Measurements from ENCODE around the gene MINK1.
"Not testable (repeated sequence)": the region's sequence is repeated elsewhere in the genome, so short reads cannot be mapped to it uniquely, and the experiment has no call there.

Gene MINK1

DNA sequence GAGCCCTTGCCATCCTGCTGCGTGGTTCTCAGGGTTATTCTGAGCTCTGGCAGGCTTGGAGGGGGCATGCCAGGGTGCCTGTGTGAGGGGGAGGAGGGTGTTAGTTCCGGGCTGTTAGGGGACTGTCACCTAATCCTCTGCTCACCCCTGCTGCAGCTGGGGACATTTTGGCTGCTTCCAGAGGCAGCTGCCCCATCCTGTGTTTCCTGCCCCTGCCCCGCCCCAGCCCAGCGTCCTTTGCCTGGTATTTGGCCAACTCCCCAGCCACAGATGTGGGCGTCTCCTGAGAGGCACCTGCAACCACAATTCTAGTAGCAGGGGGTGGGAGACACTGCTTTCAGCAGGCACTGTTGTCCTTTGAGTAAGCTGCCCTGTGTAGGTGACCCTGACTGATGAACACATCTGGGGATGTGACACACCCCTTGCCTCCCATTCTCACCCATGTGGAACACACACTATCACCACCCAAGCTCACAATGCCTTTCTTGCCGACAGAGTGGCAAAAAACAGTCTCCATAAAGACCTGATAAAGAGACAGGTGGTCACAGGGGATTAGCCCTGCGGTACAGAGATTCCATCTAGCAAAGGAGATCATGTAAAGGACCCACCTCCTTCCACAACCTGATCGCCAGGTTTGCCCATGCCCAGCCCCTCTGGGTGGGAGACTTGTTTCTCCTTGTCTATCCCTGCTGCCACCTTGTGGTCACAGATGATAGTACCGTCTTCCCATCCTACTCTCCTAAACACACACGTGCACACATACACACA lies 70.1 kb downstream of the MINK1 start, which contains the start of gene CHRNE:
Gene CHRNE, minus strand, starts transcription at position 48 of the 768 bp plus-strand sequence. Its CDS starts 35 bp downstream, at position 13.
- POLR2A ChIA-PET, result no interaction called here
- peak; percentile 72 for TF ChIP-seq CTCF (IDR thresholded peaks at IDR 0.05; ENCODE audit: control extremely low read depth, extremely low read depth, low read depth, missing control alignments)
- DNase-seq (ENCODE audit: extremely low spot score), result peak; percentile 61
- CTCF ChIA-PET, result interaction anchor here (0.7 to 3.0 kb wide), 18 partner anchors 10 to 349 kb away, joined by 3 to 9 read pairs (median 4); partner anchors contain the start of genes GLTPD2, MYBBP1A and SPAG7

DNA sequence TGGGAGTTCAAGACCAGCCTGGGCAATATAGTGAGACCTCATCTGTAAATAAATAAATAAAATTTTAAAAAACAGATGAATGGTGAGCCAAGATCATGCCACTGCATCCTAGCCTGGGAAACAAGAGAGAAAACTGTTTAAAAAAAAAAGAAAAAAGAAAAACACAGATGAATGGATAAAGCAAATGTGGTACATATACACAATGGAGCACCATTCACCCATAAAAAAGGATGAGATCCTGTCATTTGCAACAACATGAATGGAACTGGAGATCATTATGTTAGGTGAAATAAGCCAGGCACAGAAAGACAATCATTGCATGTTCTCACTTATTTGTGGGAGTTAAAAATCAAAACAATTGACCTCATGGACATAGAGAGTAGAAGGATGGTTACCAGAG lies 73.5 kb downstream of the MINK1 start:
- CTCF ChIA-PET, result interaction anchor here (1.0 to 1.4 kb wide), 2 partner anchors 50 to 155 kb away, joined by 3 to 4 read pairs; no protein-coding TSS in a partner anchor
- DNase-seq (ENCODE audit: extremely low spot score); POLR2A ChIA-PET: not testable (repeated sequence)

- POLR2A ChIA-PET, result interaction anchor here (0.6 kb wide), 1 partner anchor 97 kb away, joined by 3 read pairs; no protein-coding TSS in a partner anchor
- TF ChIP-seq CTCF (IDR thresholded peaks at IDR 0.05; ENCODE audit: control extremely low read depth, extremely low read depth, low read depth, missing control alignments), result no peak
- DNase-seq (ENCODE audit: extremely low spot score), result no peak
- CTCF ChIA-PET, result interaction anchor here (0.6 to 2.6 kb wide), 35 partner anchors 9 to 531 kb away, joined by 3 to 30 read pairs (median 5); partner anchors contain the start of genes ARRB2, C17orf107, C1QBP and GLTPD2
Observed at GRCh38 chr17:4908301-4908700, 75.2 kb downstream of the MINK1 start.

DNA sequence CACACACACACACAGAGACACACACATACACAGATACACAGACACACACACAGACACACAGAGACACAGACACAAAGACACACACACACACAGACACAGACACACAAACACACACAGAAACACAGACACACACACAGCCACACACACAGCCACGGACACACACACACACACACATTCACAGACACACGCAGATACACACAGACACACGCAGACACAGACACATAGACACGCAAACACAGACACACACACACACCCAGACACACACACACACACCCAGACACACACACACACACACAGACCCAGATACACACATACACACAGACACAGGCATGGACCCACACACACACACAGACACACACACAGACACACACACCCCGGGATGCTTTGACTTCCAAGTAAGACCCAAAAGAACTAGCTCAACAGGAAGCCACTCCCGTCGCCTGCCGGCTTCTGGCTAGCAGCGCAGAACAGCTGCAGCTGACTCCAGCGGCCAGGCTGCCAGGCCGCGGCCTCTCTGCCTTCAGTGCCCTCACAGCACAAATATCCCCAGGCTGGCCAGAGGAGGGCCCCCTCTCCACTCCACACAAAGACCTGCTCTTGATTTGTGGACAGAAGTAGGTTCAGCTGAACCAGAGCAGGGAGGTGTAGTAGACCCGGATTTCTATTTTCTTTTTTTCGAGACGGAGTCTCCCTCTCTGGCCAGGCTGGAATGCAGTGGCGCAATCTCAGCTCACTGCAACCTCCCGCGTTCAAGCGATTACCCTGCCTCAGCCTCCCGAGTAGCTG lies 75.8 kb downstream of the MINK1 start:
- POLR2A ChIA-PET, result interaction anchor here (0.6 to 1.0 kb wide), 2 partner anchors 31 to 96 kb away, joined by 3 to 5 read pairs; partner anchors contain the start of genes RNF167 and SLC25A11
- CTCF ChIA-PET, result interaction anchor here (0.6 to 2.6 kb wide), 41 partner anchors 9 to 530 kb away, joined by 3 to 30 read pairs (median 4); partner anchors contain the start of genes ARRB2, C17orf107, C1QBP and GLTPD2
- peak; percentile 87 for DNase-seq (ENCODE audit: extremely low spot score)
- TF ChIP-seq CTCF (IDR thresholded peaks at IDR 0.05; ENCODE audit: control extremely low read depth, extremely low read depth, low read depth, missing control alignments), result peak; percentile 81

GRCh38 chr17:4913994-4914393 lies 80.9 kb downstream of the MINK1 start:
- ChIA-PET POLR2A (no interaction called here), CTCF (interaction anchor here (0.9 to 2.1 kb wide), 4 partner anchors 9 to 67 kb away, joined by 3 to 9 read pairs (median 4); partner anchors contain the start of gene CHRNE)
- DNase-seq (ENCODE audit: extremely low spot score), result no peak
- TF ChIP-seq CTCF (IDR thresholded peaks at IDR 0.05; ENCODE audit: control extremely low read depth, extremely low read depth, low read depth, missing control alignments), result no peak

GRCh38 chr17:4914551-4914950 lies 81.4 kb downstream of the MINK1 start:
- DNase-seq (ENCODE audit: extremely low spot score); POLR2A ChIA-PET: not testable (repeated sequence)
- CTCF ChIA-PET, result interaction anchor here (1.4 to 2.1 kb wide), 2 partner anchors 11 to 12 kb away, joined by 5 to 9 read pairs; partner anchors contain the start of gene CHRNE

DNA sequence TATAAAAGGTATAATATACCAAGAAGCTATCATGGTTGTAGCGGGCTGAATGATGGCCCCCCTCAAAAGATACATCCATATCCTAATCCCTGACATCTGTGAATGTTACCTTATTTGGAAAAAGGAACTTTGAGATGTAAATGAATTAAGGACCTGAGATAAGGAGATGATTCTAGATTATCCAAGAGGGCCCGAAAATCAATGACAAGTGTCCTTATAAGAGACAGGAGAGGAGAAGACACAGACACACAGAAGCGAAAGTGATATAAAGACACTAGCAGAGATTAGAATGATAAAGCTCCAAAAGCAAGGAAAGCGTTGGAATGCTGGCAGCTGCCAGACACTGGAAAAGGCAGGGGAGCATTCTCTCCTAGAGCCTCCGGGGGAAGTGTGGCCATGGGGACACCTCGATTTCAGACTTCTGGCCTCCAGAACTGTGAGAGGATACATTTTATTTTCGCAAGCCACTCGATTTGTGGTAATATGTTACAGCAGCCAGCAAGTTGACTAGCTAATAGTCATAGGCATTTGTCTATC lies 86.4 kb downstream of the MINK1 start:
- DNase-seq (ENCODE audit: extremely low spot score), result no peak
- no peak for TF ChIP-seq CTCF (IDR thresholded peaks at IDR 0.05; ENCODE audit: control extremely low read depth, extremely low read depth, low read depth, missing control alignments)
- ChIA-PET POLR2A (no interaction called here), CTCF (interaction anchor here (0.7 to 4.1 kb wide), 2 partner anchors 10 to 13 kb away, joined by 3 to 29 read pairs; no protein-coding TSS in a partner anchor)

All from GM10248 (cell line).